Measurements from ENCODE around the gene OSTM1.

DNA sequence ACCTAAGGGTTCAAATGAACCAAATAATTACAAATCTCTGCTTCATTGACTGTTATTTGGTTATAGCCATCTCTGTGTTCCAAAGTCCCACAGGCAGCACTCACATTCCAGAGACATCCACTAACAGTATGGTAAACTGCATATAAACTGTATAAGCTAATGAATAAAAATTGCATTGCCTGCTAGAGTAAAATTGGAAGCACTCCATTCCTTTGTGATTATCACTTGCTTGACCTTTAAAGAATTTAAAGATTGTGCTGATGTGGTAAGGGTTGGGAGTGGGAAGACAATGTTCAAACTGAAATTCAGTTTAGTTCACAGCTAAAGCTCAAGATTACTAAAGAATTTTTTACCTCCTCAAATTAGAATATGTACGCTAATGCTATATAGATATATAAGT is 31.0 kb upstream of the OSTM1 start:
- TF ChIP-seq, protein P1, sequence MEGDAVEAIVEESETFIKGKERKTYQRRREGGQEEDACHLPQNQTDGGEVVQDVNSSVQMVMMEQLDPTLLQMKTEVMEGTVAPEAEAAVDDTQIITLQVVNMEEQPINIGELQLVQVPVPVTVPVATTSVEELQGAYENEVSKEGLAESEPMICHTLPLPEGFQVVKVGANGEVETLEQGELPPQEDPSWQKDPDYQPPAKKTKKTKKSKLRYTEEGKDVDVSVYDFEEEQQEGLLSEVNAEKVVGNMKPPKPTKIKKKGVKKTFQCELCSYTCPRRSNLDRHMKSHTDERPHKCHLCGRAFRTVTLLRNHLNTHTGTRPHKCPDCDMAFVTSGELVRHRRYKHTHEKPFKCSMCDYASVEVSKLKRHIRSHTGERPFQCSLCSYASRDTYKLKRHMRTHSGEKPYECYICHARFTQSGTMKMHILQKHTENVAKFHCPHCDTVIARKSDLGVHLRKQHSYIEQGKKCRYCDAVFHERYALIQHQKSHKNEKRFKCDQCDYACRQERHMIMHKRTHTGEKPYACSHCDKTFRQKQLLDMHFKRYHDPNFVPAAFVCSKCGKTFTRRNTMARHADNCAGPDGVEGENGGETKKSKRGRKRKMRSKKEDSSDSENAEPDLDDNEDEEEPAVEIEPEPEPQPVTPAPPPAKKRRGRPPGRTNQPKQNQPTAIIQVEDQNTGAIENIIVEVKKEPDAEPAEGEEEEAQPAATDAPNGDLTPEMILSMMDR (conservative IDR thresholded peaks at IDR 0.05; ENCODE audit: low read depth in 2 of 2), result no peak
- TF ChIP-seq EZH2 (IDR thresholded peaks at IDR 0.05; ENCODE audit: low read depth, unreplicated experiment), result no peak
- no peak for TF ChIP-seq ZNF114 (CRISPR knock-in tag; IDR thresholded peaks at IDR 0.05)
- no peak for TF ChIP-seq POLR2AphosphoS5 (IDR thresholded peaks at IDR 0.05; ENCODE audit: low read depth)
- TF ChIP-seq, protein P2, sequence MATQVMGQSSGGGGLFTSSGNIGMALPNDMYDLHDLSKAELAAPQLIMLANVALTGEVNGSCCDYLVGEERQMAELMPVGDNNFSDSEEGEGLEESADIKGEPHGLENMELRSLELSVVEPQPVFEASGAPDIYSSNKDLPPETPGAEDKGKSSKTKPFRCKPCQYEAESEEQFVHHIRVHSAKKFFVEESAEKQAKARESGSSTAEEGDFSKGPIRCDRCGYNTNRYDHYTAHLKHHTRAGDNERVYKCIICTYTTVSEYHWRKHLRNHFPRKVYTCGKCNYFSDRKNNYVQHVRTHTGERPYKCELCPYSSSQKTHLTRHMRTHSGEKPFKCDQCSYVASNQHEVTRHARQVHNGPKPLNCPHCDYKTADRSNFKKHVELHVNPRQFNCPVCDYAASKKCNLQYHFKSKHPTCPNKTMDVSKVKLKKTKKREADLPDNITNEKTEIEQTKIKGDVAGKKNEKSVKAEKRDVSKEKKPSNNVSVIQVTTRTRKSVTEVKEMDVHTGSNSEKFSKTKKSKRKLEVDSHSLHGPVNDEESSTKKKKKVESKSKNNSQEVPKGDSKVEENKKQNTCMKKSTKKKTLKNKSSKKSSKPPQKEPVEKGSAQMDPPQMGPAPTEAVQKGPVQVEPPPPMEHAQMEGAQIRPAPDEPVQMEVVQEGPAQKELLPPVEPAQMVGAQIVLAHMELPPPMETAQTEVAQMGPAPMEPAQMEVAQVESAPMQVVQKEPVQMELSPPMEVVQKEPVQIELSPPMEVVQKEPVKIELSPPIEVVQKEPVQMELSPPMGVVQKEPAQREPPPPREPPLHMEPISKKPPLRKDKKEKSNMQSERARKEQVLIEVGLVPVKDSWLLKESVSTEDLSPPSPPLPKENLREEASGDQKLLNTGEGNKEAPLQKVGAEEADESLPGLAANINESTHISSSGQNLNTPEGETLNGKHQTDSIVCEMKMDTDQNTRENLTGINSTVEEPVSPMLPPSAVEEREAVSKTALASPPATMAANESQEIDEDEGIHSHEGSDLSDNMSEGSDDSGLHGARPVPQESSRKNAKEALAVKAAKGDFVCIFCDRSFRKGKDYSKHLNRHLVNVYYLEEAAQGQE (IDR thresholded peaks at IDR 0.05; ENCODE audit: unreplicated experiment), result no peak
- no peak for TF ChIP-seq JUNB (IDR thresholded peaks at IDR 0.05; ENCODE audit: unreplicated experiment)
- TF ChIP-seq, protein P3, sequence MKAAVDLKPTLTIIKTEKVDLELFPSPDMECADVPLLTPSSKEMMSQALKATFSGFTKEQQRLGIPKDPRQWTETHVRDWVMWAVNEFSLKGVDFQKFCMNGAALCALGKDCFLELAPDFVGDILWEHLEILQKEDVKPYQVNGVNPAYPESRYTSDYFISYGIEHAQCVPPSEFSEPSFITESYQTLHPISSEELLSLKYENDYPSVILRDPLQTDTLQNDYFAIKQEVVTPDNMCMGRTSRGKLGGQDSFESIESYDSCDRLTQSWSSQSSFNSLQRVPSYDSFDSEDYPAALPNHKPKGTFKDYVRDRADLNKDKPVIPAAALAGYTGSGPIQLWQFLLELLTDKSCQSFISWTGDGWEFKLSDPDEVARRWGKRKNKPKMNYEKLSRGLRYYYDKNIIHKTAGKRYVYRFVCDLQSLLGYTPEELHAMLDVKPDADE (IDR thresholded peaks at IDR 0.05), result no peak
- TF ChIP-seq CREB1 (CRISPR knock-in tag; IDR thresholded peaks at IDR 0.05; ENCODE audit: low read depth), result no peak
- TF ChIP-seq EZH2phosphoT487 (IDR thresholded peaks at IDR 0.05; ENCODE audit: unreplicated experiment), result no peak
- no peak for TF ChIP-seq ZNF331 (CRISPR knock-in tag; IDR thresholded peaks at IDR 0.05; ENCODE audit: low read depth)
- no peak for TF ChIP-seq STAT1 (IDR thresholded peaks at IDR 0.05; ENCODE audit: unreplicated experiment)
- TF ChIP-seq NANOG (IDR thresholded peaks at IDR 0.05; ENCODE audit: borderline replicate concordance), result no peak
- TF ChIP-seq, protein P4, sequence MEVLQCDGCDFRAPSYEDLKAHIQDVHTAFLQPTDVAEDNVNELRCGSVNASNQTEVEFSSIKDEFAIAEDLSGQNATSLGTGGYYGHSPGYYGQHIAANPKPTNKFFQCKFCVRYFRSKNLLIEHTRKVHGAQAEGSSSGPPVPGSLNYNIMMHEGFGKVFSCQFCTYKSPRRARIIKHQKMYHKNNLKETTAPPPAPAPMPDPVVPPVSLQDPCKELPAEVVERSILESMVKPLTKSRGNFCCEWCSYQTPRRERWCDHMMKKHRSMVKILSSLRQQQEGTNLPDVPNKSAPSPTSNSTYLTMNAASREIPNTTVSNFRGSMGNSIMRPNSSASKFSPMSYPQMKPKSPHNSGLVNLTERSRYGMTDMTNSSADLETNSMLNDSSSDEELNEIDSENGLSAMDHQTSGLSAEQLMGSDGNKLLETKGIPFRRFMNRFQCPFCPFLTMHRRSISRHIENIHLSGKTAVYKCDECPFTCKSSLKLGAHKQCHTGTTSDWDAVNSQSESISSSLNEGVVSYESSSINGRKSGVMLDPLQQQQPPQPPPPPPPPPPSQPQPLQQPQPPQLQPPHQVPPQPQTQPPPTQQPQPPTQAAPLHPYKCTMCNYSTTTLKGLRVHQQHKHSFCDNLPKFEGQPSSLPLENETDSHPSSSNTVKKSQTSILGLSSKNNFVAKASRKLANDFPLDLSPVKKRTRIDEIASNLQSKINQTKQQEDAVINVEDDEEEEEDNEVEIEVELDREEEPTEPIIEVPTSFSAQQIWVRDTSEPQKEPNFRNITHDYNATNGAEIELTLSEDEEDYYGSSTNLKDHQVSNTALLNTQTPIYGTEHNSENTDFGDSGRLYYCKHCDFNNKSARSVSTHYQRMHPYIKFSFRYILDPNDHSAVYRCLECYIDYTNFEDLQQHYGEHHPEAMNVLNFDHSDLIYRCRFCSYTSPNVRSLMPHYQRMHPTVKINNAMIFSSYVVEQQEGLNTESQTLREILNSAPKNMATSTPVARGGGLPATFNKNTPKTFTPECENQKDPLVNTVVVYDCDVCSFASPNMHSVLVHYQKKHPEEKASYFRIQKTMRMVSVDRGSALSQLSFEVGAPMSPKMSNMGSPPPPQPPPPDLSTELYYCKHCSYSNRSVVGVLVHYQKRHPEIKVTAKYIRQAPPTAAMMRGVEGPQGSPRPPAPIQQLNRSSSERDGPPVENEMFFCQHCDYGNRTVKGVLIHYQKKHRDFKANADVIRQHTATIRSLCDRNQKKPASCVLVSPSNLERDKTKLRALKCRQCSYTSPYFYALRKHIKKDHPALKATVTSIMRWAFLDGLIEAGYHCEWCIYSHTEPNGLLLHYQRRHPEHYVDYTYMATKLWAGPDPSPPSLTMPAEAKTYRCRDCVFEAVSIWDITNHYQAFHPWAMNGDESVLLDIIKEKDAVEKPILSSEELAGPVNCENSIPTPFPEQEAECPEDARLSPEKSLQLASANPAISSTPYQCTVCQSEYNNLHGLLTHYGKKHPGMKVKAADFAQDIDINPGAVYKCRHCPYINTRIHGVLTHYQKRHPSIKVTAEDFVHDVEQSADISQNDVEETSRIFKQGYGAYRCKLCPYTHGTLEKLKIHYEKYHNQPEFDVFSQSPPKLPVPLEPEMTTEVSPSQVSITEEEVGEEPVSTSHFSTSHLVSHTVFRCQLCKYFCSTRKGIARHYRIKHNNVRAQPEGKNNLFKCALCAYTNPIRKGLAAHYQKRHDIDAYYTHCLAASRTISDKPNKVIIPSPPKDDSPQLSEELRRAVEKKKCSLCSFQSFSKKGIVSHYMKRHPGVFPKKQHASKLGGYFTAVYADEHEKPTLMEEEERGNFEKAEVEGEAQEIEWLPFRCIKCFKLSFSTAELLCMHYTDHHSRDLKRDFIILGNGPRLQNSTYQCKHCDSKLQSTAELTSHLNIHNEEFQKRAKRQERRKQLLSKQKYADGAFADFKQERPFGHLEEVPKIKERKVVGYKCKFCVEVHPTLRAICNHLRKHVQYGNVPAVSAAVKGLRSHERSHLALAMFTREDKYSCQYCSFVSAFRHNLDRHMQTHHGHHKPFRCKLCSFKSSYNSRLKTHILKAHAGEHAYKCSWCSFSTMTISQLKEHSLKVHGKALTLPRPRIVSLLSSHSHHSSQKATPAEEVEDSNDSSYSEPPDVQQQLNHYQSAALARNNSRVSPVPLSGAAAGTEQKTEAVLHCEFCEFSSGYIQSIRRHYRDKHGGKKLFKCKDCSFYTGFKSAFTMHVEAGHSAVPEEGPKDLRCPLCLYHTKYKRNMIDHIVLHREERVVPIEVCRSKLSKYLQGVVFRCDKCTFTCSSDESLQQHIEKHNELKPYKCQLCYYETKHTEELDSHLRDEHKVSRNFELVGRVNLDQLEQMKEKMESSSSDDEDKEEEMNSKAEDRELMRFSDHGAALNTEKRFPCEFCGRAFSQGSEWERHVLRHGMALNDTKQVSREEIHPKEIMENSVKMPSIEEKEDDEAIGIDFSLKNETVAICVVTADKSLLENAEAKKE (CRISPR knock-in tag; IDR thresholded peaks at IDR 0.05), result no peak

All from GM23338 (cell line).